ES-I3 (cell line): Measurements from ENCODE around the gene IRF5.

Experiments
- H3K36me3 ChIP-seq: 2 replicates; pipeline ENCODE4 v1.6.1; 2013; ENCODE audit warnings: mild to moderate bottlenecking, low read length, control low read depth, moderate library complexity; ENCODE audit not compliant: insufficient read depth
- H3K4me1 ChIP-seq: 2 replicates; pipeline ENCODE4 v1.6.1; 2013; ENCODE audit warnings: mild to moderate bottlenecking, control low read depth, low read length; ENCODE audit not compliant: insufficient read depth
- H3K9ac ChIP-seq: 2 replicates; pipeline ENCODE4 v1.6.1; 2013; ENCODE audit warnings: low read depth, mild to moderate bottlenecking, low read length, moderate library complexity
- H3K9me3 ChIP-seq: 2 replicates; pipeline ENCODE4 v1.6.1; 2013; ENCODE audit warnings: mild to moderate bottlenecking, low read length, moderate library complexity; ENCODE audit not compliant: control insufficient read depth, insufficient read depth

Gene IRF5

DNA sequence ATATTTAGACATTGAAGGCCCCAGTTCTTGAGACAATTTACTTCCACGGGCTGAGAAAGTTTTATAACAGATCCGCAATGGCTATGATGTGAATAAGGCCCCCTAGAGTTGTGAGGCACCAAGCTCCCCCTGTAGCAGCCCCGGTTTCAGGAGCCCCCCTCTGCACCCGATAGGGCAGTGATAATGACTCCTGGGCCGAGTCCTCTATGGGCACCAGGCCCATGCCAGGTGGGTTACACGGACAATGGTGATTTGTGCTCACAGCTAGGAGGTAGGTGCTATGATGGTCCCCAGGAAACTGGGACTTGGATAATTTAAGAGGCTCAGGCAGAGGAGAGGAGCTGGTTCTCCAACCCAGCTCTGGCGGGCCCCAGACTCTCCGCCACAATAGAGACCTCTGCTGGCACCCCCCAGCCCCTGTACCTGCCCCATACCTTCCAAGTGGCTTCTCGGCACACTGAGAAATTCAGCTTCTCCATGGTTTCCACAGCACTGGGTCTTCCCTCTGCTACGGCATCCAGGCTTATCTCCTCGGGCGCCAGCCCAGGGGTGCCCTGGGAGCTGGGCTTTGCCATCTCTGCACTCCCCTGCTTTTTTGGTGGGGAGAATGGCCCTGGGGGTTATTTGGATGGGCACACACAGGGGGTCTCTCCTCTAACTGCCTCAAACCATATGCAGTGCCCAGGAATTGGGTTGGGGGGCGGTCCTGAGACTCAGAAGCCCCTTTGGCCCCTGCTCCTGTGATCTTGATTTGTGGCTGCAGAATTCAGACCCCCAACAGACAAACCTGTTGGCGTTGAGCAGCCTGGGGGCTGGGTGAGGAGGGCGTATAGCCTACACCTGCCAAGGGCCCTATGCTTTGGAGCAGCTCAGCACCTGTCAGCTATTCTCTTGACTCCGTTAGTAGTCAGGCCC is 15.0 kb upstream of the IRF5 start:
- Histone ChIP-seq H3K9me3 (no peaks in the 10 kb centered on the region), H3K4me1 (peaks cover 4% of the 10 kb centered on the region; the same call in 1 of the 2 replicates), H3K36me3 (no peaks in the 10 kb centered on the region), H3K9ac (no peak overlapping the region)

DNA sequence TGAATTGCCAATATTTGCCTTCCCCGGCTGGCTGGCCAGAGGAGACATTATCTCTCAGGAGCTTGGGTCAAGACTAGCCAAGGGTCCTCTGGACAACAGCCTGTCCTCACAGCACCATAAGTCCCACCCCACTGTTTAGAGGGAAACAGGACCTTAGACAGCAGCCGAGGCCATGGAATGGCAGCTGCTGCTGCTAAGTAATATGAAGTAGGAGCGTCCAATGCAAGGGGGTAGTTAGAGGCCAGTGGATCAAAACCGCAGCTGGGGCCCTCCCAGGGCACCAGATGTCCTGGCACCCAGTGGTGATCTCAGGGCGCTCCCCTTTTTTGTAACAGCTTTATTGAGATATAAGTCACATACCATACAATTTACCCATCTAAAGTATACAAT is 14.3 kb upstream of the IRF5 start:
- Histone ChIP-seq H3K4me1 (peaks cover 4% of the 10 kb centered on the region; the same call in 1 of the 2 replicates), H3K9ac (no peak overlapping the region), H3K36me3 (no peaks in the 10 kb centered on the region)

DNA sequence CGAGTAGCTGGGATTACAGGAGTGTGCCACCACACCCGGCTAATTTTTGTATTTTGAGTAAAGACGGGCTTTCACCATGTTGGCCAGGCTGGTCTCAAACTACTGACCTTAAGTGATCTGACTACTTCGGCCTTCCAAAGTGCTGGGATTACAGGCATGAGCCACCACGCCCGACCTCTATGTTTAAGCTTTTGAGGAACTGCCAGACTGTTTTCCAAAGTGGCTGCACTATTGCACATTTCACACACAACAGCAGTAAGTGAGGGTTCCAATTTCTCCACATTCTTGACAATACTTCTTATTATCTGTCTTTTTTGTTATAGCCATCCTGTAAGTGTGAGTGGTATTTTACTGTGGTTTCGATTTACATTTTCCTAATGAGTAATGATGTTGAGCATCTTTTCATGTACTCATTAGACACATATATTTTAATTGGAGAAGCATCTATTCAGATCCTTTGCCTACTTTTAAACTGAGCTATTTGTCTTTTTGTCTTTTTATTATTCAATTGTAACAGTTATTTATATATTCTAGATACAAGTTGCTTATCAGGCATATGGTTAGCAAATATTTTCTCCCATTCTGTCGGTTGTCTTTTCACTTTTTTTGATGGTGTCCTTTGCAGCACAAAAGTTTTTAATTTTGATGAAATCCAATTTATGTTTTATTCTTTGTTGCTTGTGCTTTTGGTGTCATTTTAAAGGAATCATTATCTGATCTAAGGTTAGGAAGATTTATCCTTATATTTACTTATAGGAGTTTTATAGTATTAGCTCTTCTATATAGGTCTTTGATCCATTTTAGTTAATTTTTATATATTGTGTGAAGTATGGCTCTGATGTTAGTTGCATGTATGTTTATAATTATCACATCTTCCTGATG is 12.8 kb upstream of the IRF5 start:
- no peak overlapping the region for H3K9ac ChIP-seq

More for the DNA sequence above, 14.3 kb upstream of the IRF5 start:
- no peaks in the 10 kb centered on the region for H3K9me3 ChIP-seq

DNA sequence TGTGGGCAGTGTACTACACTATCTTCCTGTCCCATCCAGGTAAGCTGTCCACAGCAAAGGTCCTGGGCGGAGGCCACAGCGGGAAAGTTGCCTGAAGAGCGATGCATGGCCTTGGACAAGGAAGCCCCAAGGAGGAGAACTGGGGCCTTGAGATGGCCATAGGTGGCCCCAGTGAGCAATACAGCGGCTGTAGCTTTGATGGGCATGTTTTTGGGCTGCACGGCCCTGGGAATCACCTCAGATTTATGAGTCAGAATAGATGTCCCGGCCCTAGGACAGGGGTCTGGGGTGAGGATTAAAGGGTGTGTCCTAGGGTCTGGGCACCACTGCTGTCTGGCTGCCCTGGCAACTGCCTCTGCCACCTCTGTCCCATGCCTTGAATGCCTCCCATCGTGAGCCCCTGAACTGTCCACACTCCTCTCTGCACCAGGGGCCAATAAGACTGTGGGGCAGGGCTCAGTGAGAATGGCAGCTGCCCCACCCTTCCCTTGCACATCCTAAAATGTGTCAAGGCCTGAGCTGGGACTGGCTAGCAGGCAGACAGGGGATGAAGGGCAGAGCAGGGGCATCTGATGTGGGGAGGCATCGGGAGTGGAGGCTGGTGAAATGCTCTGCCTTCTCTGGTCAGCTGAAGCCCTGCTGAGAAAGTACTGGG is 9.4 kb upstream of the IRF5 start:
- H3K36me3 ChIP-seq: no peaks in the 10 kb centered on the region
- H3K4me1 ChIP-seq: no peaks in the 10 kb centered on the region
- H3K9me3 ChIP-seq: no peaks in the 10 kb centered on the region
- H3K9ac ChIP-seq: no peak overlapping the region

More for the DNA sequence above, 12.8 kb upstream of the IRF5 start:
- Histone ChIP-seq H3K36me3 (no peaks in the 10 kb centered on the region), H3K4me1 (peaks cover 4% of the 10 kb centered on the region; the same call in 1 of the 2 replicates), H3K9me3 (no peaks in the 10 kb centered on the region)

DNA sequence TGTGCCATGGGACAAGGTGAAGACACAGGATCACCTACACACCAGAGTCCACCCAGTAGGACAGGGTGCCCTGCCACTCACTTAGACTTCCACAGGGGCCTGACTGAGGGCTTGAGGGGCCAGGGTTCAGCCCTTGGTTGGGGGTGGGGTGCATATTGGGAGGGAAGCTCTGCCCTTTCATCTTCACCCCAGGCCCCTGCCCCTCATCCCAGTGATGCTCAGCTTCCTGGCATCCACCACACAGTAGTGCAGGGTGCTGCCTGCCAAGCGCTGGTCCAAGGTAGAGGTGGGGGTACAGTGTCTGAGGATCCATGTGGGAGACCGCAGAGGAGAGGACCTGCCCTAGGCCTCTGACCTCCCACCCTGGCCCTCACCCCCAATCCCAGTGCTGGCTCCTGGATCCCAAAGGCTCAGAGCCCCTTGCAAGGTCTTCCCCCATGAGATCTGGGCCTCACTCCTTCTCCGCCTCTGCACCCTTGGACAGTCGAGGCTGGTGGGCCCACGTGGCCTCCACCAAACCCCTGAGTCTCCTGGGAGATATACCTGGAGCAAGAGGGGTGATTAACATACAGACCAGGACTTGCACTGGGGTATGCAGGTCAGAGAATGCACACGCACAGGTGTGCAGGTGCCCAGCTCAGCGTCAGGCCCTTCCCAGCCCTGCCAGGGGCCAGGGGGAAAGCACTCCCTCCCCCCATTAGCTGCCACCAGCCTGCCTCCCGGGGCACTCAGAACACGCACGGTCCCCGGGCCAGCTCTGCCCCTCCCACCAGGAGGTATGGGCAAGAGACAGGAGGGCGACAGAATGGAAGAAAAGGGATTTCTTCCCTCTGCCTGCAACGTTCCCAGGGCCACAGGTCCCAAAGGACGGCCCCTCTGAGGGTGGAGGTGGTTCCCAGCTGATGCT is 8.6 kb upstream of the IRF5 start:
- Histone ChIP-seq H3K36me3 (no peaks in the 10 kb centered on the region), H3K4me1 (no peaks in the 10 kb centered on the region), H3K9me3 (no peaks in the 10 kb centered on the region), H3K9ac (no peak overlapping the region)

DNA sequence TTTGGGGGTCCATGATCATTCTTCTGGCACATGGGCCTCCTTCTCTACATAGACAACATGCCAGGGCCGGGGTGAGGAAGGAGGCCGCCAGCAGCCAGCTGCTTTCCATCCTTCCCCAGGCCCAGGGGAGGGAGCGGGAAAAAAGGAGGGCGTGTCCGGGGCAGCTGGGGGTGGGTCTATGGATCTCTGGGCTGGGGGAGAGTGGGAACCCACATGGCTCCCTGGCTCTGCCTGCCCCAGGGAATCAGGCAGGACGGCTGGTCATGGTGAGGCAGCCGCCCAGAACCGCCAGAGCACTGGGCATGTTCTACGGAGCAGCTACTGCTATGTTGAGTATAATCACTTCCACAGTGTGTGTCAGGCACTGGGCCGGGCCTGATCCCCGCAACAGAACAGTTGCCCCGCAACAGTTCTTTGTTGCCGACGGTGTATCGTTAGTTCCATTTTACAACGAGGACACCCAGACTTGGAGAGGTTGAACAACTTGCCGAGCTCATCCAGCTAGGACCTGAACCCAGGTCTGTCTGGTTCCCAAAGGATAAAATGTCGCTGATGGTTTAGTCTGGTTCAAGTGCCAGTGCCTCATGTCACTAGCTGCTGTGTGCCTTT is 6.4 kb upstream of the IRF5 start:
- Histone ChIP-seq H3K36me3 (no peaks in the 10 kb centered on the region), H3K9me3 (no peaks in the 10 kb centered on the region), H3K4me1 (no peaks in the 10 kb centered on the region), H3K9ac (no peak overlapping the region)

DNA sequence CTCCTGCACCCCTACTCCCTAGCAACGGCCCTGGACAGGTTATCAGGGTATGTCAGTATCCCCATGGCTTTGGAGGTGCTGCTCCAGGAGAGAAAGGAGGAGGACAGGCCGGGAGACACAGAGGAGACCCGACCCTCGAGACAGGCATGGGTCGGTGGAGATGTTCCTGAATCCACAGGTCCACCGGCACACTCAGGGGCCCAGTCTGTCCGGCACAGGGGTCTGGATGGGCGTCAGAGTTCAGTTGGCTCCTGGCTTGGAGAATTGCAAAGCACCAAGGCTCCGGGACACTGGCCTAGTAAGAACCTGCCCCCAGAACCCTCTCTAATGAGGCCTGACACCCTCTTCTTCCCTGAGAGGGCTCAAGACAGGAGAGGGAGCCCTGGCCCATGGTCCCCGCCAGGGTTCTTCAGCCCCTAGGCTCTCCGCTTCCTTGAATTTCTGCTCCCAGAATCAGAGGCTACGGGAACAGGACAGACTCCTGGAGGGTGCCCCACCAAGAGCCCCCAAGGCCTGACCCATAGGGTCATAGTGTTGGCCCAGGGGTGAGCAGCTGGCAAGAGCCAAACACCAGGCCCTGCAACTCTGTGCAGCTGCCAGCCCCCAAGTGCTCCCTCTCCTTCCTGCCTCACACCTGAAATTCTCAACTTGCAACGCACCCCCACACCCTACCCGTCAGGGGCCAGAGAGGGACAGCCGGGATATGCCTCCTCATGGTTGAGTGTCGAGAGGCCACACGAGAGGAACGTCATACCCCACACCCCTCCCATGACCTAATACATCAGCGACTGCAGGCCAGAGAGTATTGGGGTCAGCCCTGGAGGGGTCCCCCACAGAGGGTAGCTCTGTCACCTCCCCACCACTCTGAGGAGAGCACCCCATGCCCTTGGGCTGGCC is 5.5 kb upstream of the IRF5 start:
- H3K9ac ChIP-seq: no peak overlapping the region
- no peaks in the 10 kb centered on the region for H3K4me1 ChIP-seq
- H3K9me3 ChIP-seq: no peaks in the 10 kb centered on the region
- H3K36me3 ChIP-seq: no peaks in the 10 kb centered on the region

DNA sequence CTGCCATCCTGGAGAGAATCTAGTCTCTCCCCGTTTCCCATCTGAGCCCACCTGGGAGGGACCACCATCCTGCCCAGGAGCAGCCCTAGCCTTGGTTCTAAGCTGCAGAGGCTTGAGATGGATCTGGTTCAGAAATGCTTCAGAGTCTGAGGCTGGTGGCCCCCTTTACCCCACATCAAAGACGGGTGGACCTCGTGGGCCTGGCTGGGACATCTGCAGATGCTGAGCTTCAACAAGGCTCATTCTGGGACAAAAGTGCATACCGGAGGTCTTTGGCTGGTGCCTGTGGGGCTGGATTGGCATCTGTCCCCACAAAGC is 4.9 kb upstream of the IRF5 start:
- Histone ChIP-seq H3K4me1 (no peaks in the 10 kb centered on the region), H3K9ac (no peak overlapping the region), H3K9me3 (no peaks in the 10 kb centered on the region), H3K36me3 (no peaks in the 10 kb centered on the region)

DNA sequence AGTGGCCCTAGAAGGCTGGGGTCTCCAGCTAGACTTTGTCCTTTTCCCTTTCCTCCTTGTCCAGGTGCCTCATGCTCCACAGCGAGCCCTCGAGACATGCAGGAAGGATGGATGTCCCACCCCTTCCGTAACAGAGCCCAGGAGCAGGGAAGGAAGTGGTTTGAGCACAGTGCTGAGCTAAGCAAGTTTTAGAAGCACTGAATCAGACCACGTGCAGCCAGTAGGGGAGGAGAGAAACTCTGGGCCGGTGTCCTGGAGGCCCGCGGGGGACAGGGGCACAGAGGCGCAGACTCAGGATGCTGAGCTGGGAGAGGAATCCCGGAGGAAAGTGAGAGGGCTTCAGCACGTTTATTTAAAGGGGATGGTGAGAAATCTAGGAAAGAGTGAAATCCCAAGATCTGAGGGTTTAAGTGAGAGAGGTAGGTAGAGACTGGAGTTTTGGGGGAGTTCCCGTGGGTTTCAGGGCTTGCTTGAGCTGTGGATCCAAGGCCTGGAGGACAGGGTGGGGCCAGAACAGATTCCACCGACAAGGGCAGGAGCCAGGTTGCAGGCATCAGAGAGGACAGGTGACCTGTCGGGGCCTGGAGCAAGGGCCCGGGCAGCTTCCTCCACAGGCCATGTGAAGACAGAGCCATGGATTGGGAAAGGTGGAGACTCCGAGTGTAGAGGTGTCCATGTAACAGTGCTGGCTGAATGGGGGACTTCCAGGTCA is 4.4 kb upstream of the IRF5 start:
- Histone ChIP-seq H3K9me3 (no peaks in the 10 kb centered on the region), H3K4me1 (no peaks in the 10 kb centered on the region), H3K36me3 (no peaks in the 10 kb centered on the region), H3K9ac (no peak overlapping the region)

DNA sequence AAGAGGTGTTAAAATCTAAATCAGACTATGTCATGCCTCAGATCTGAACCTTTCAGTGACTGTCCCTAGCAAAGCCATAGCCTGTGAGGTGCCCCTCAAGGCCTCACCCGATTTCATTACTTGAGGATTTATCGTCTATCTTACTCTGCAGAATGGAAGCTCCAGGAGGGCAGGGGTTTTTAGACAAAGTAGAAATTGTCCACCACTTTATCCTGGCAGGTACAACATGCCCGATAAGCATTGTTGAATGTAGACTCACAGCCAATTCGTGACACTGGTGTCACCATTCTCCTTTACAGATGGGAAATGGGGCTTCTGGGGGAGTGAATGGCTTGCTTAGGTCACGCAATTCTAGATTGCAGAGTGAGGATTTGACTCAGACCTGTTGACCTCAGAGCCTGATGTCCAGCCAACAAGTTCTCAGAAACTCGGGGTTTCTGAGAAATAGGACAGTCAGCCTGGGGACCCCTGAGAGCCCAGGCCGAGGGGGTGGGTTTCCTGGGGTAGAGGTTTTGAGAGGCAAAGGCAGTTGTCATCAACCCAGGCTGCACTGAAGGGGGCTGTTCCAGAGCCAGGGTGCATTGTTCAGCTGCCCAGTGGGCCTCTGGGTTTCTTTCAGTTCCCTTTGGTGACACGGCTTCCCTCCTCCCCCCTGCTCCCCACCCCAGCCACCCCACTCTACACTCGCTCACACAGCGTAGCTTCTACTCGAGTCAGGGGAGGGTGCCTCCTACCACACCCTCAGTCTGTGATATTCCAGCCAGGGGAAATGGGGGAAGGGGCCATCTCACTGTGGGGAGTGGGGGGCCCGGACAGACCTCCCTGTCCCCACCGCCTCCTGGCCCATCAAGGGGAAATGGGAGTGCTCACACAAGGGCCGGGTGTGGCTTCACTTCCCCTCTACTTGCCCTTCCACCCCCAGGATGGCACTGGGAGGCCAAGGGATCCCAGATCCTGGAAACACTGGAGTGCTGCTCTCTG is 3.1 kb upstream of the IRF5 start:
- Histone ChIP-seq H3K9ac (no peak overlapping the region), H3K4me1 (no peaks in the 10 kb centered on the region), H3K9me3 (no peaks in the 10 kb centered on the region), H3K36me3 (no peaks in the 10 kb centered on the region)

DNA sequence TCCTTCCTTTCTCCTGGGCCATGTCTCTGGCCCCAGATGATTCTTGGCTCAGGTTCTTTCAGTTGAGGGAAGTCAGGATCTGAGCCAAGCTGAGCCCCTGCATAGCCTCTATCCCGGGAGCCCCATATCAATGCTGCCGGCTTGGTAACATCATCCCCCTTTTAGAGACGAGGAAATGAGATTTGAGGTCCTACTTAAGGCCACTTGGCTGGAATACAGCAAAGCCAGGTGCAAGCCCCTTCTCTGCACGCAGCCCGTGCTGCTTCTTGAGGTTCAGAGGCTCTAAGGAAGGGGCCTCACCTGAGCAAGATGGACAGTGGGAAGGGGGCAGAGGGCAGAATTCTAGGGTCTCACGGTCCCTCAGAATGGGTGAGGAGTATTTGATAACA is 2.4 kb upstream of the IRF5 start:
- H3K4me1 ChIP-seq: no peaks in the 10 kb centered on the region
- no peaks in the 10 kb centered on the region for H3K9me3 ChIP-seq
- H3K9ac ChIP-seq: no peak overlapping the region
- H3K36me3 ChIP-seq: no peaks in the 10 kb centered on the region
